Neuronal stem cell (in vitro differentiated cells): ENCODE measurements around the gene TRPM8.
"Not testable (repeated sequence)": the region's sequence is repeated elsewhere in the genome, so short reads cannot be mapped to it uniquely, and the experiment has no call there.

Source experiments
- DNase-seq: peaks from one replicate; pipeline ENCODE4 v3.0.0-alpha.2; 2013; ENCODE audit warnings: low spot score
- H2AFZ ChIP-seq: one replicate; pipeline ENCODE4 v1.6.1; 2013; ENCODE audit warnings: mild to moderate bottlenecking, low read length, inconsistent platforms
- H2AK5ac ChIP-seq: 2 replicates; pipeline ENCODE4 v1.6.1; 2013; ENCODE audit warnings: low read depth, mild to moderate bottlenecking, inconsistent platforms, low read length, moderate library complexity, mixed read lengths
- H2BK120ac ChIP-seq: 2 replicates; pipeline ENCODE4 v1.6.1; 2013; ENCODE audit warnings: low read depth, mild to moderate bottlenecking, inconsistent platforms, low read length, moderate library complexity, mixed read lengths
- H2BK12ac ChIP-seq: one replicate; pipeline ENCODE4 v1.6.1; 2013; ENCODE audit warnings: low read length, inconsistent platforms
- H2BK15ac ChIP-seq: 2 replicates; pipeline ENCODE4 v1.6.1; 2013; ENCODE audit warnings: mild to moderate bottlenecking, low read length, inconsistent platforms, mixed read lengths
- H2BK5ac ChIP-seq: one replicate; pipeline ENCODE4 v1.6.1; 2013; ENCODE audit warnings: inconsistent platforms, mild to moderate bottlenecking, low read length, moderate library complexity
- H3K14ac ChIP-seq: one replicate; pipeline ENCODE4 v1.6.1; 2013; ENCODE audit warnings: low read length, inconsistent platforms
- H3K18ac ChIP-seq: 2 replicates; pipeline ENCODE4 v1.6.1; 2013; ENCODE audit warnings: low read length, inconsistent platforms
- H3K23ac ChIP-seq: 2 replicates; pipeline ENCODE4 v1.6.1; 2013; ENCODE audit warnings: low read depth, mild to moderate bottlenecking, mixed read lengths, low read length, inconsistent platforms; ENCODE audit not compliant: poor library complexity
- H3K27ac ChIP-seq: replicated peaks from 3 replicates; pipeline ENCODE4 v1.5.1; 2013; ENCODE audit warnings: low read length, inconsistent platforms
- H3K27me3 ChIP-seq, 3 experiments: 2 replicates each; pipeline ENCODE4 v1.6.1; 2013; ENCODE audit warnings: low read length in 3 of 3, mild to moderate bottlenecking in 2 of 3, inconsistent platforms in 1 of 3, low read depth in 1 of 3, mixed read lengths in 1 of 3, moderate library complexity in 1 of 3; ENCODE audit not compliant: control insufficient read depth in 3 of 3, insufficient read depth in 3 of 3
- H3K36me3 ChIP-seq, 2 donors: replicated peaks in 1 of 2; 2 replicates each; pipeline ENCODE4 v1.6.1; 2013; ENCODE audit warnings: low read length in 2 of 2; ENCODE audit not compliant: control insufficient read depth in 2 of 2, insufficient read depth in 2 of 2
- H3K4ac ChIP-seq: 2 replicates; pipeline ENCODE4 v1.6.1; 2013; ENCODE audit warnings: inconsistent platforms, mild to moderate bottlenecking, low read length, moderate library complexity
- H3K4me1 ChIP-seq, 2 donors: 1 replicate in 1 of 2; 2 replicates in 1 of 2; pipeline ENCODE4 v1.6.1; 2013; ENCODE audit warnings: low read length in 2 of 2, low read depth in 1 of 2; ENCODE audit not compliant: control insufficient read depth in 2 of 2, insufficient read depth in 1 of 2
- H3K4me2 ChIP-seq: one replicate; pipeline ENCODE4 v1.6.1; 2013; ENCODE audit warnings: mild to moderate bottlenecking, low read length, inconsistent platforms; ENCODE audit not compliant: insufficient read depth, poor library complexity, severe bottlenecking
- H3K4me3 ChIP-seq, 2 donors: 2 replicates each; pipeline ENCODE4 v1.5.1; 2013; ENCODE audit warnings: low read length in 2 of 2, mild to moderate bottlenecking in 2 of 2, inconsistent platforms in 1 of 2, moderate library complexity in 1 of 2
- H3K79me1 ChIP-seq: one replicate; pipeline ENCODE4 v1.6.1; 2013; ENCODE audit warnings: low read depth, mild to moderate bottlenecking, inconsistent platforms, low read length, moderate library complexity
- H3K9ac ChIP-seq: one replicate; pipeline ENCODE4 v1.6.1; 2013; ENCODE audit warnings: mild to moderate bottlenecking, low read depth, low read length, inconsistent platforms; ENCODE audit not compliant: poor library complexity
- H3K9me3 ChIP-seq, 2 donors: replicated peaks in 1 of 2; 2 replicates each; pipeline versions ENCODE3 to v1.6.1; 2013; ENCODE audit warnings: low read length in 2 of 2, mild to moderate bottlenecking in 2 of 2, inconsistent platforms in 1 of 2, low read depth in 1 of 2, mixed read lengths in 1 of 2, moderate library complexity in 1 of 2; ENCODE audit not compliant: control insufficient read depth in 2 of 2, insufficient read depth in 1 of 2
- H4K8ac ChIP-seq: one replicate; pipeline ENCODE4 v1.6.1; 2013; ENCODE audit warnings: low read depth, mild to moderate bottlenecking, inconsistent platforms, low read length, moderate library complexity
- H4K91ac ChIP-seq: one replicate; pipeline ENCODE4 v1.6.1; 2013; ENCODE audit warnings: low read length, low read depth, mild to moderate bottlenecking, inconsistent platforms; ENCODE audit not compliant: poor library complexity
- WGBS, 2 donors: extraction: QIAGEN DNeasy Blood & Tissue Kit; methylation state at CpG; one replicate each; pipeline ENCODE4 v1.1.7; 2013; ENCODE audit warnings: missing lambda C conversion rate in 2 of 2, mixed read lengths in 1 of 2; ENCODE audit not compliant: insufficient read length in 2 of 2, insufficient replicate concordance in 1 of 2; ENCODE audit errors: extremely low coverage in 2 of 2; 5-methylcytosine and 5-hydroxymethylcytosine counted together

Gene TRPM8

DNA sequence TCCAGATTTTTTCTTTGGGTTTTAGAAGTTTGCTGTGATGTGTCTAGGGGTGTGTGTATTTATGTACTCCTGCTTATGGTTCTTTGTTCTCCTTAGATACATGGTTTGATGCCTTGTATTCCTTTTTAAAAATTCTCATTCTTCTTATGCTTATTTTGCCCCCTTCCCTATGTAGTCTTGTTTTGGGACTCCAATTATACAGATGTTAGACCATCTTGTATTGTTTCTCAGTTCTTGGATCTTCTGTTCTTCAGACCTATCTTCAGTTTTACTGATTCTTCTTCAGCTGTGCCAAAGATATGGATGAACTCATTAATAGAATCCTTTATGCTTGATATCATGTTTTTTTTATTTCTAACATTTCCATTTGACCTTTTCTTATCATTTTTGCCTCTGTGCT lies 34.8 kb upstream of the TRPM8 start:
- Histone ChIP-seq H3K4me2 (no peak overlapping the region), H3K9ac (no peak overlapping the region), H3K4me1 (no peaks in the 10 kb centered on the region), H4K8ac (no peak overlapping the region), H3K36me3 (no peaks in the 10 kb centered on the region), H2BK5ac (no peak overlapping the region), H2BK120ac (no peak overlapping the region), H2BK12ac (no peak overlapping the region), H2AFZ (no peak overlapping the region), H3K4ac (no peak overlapping the region), H3K79me1 (no peaks in the 10 kb centered on the region), H4K91ac (no peak overlapping the region), H3K14ac (no peak overlapping the region), H3K23ac (no peak overlapping the region), H2BK15ac (no peak overlapping the region), H3K27ac (no peak overlapping the region), H3K27me3 (peaks cover 0 to 2% (median 0%) of the 10 kb centered on the region in 3 experiments), H3K9me3 (peaks cover 0 to 2% of the 10 kb centered on the region in 2 donors), H3K4me3 (no peak overlapping the region), H2AK5ac (no peak overlapping the region), H3K18ac (no peak overlapping the region)
- no peak for DNase-seq

DNA sequence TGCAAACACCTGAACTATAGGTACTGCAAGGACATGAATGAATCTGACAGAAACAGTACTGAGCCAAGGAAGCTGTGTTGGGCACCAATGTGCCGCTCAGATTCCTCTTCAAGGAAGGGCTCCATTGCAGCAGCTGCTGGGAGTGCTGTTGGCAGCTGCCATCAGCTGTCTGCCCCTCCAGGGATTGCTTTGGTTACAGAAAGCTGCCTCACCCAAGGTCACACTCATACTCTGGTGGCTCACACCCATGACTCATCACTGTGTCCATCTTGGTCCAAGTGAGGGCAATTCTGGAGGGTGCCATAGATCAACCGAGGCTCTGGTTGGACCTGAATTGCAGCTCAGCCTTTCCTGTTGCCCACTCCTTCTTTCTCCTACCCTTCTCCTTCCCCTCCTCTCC lies 24.4 kb upstream of the TRPM8 start:
- H3K14ac ChIP-seq: no peak overlapping the region
- H3K27ac ChIP-seq: no peak overlapping the region
- no peak overlapping the region for H2BK15ac ChIP-seq
- no peak overlapping the region for H4K91ac ChIP-seq
- no peaks in the 10 kb centered on the region for H3K36me3 ChIP-seq
- no peak overlapping the region for H2AK5ac ChIP-seq
- no CpG with 5 or more reads among the region's 2 CpGs for WGBS, 2 donors
- no peak for DNase-seq
- no peak overlapping the region for H3K18ac ChIP-seq
- no peaks in the 10 kb centered on the region for H3K79me1 ChIP-seq
- H3K4me3 ChIP-seq: no peak overlapping the region
- H2BK12ac ChIP-seq: no peak overlapping the region
- no peak overlapping the region for H3K4me2 ChIP-seq
- H2BK120ac ChIP-seq: no peak overlapping the region
- H3K4me1 ChIP-seq: peaks cover 0 to 2% of the 10 kb centered on the region in 2 donors
- peaks cover 0 to 7% (median 0%) of the 10 kb centered on the region in 3 experiments for H3K27me3 ChIP-seq
- no peak overlapping the region for H4K8ac ChIP-seq
- no peak overlapping the region for H2BK5ac ChIP-seq
- no peak overlapping the region for H3K23ac ChIP-seq
- no peak overlapping the region for H2AFZ ChIP-seq
- no peak overlapping the region for H3K4ac ChIP-seq
- no peak overlapping the region for H3K9ac ChIP-seq
- no peaks in the 10 kb centered on the region for H3K9me3 ChIP-seq

DNA sequence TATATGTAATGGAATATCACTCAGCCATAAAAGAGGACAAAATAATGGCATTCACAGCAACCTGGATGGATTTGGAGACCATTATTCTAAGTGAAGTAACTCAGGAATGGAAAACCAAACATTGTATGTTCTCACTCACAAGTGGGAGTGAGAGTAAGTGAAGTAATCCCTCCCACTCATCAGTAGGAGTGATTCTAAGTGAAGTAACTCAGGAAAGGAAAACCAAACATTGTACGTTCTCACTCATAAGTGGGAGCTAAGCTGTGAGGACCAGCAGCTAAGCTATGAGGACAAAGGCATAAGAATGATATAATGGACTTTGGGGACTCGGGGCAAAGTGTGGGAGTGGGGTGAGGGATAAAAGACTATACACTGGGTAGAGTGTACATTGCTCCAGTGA lies 20.9 kb upstream of the TRPM8 start:
- H2BK120ac ChIP-seq, H3K4me1 ChIP-seq, H2AFZ ChIP-seq, H3K14ac ChIP-seq, H4K8ac ChIP-seq, H3K9ac ChIP-seq, H3K4me3 ChIP-seq, H3K9me3 ChIP-seq, H2AK5ac ChIP-seq, H2BK15ac ChIP-seq, H4K91ac ChIP-seq, H2BK5ac ChIP-seq, H3K36me3 ChIP-seq, H2BK12ac ChIP-seq, H3K23ac ChIP-seq, DNase-seq, H3K18ac ChIP-seq, H3K4me2 ChIP-seq, H3K4ac ChIP-seq, H3K27ac ChIP-seq, H3K79me1 ChIP-seq: not testable (repeated sequence)
- no CpG with 5 or more reads among the region's 2 CpGs for WGBS, 2 donors
- peaks cover 0 to 11% (median 3%) of the 10 kb centered on the region in 3 experiments for H3K27me3 ChIP-seq

DNA sequence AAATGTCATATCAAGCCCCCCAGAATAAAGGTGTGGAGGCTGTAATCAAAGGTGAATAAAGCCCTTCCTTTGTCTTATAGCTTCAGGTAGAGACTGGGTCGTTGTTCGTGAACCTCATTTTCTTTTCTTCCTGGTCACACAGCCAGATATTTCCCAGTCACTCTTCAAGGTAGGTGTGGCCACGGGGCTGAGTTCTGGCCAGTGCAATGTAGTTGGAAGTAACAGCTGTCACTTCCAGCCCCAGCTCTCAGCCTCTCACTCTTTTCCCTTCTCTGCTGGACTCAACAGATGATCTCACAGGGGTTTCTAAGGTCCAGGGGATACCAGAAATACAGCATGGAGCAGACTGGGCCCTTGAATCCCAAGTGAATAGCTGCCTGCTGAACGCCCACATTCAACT lies 15.8 kb upstream of the TRPM8 start:
- Histone ChIP-seq H3K27ac (no peak overlapping the region), H3K4me1 (no peaks in the 10 kb centered on the region), H3K4me2 (no peak overlapping the region), H4K8ac (no peak overlapping the region), H4K91ac (no peak overlapping the region), H3K27me3 (peaks cover 0 to 4% (median 3%) of the 10 kb centered on the region in 3 experiments), H3K4ac (no peak overlapping the region), H3K9ac (no peak overlapping the region), H3K23ac (no peak overlapping the region), H3K4me3 (no peak overlapping the region), H3K9me3 (peaks cover 0 to 2% of the 10 kb centered on the region in 2 donors), H2BK12ac (no peak overlapping the region), H2BK120ac (no peak overlapping the region), H2AFZ (no peak overlapping the region), H2BK15ac (no peak overlapping the region), H2AK5ac (no peak overlapping the region), H3K18ac (no peak overlapping the region), H2BK5ac (no peak overlapping the region), H3K14ac (no peak overlapping the region), H3K36me3 (no peaks in the 10 kb centered on the region), H3K79me1 (no peaks in the 10 kb centered on the region)
- WGBS, 2 donors: no CpG with 5 or more reads among the region's 4 CpGs
- no peak for DNase-seq
